ENCODE results near the gene AFMID. TPM values are rescaled to one million over a fixed set of nuclear protein-coding genes. Genes with fewer than 3 reads are reported as not detected.

AFMID gene
- total RNA-seq, 2 donors from 2014 or later, result 44.2 to 59.4 TPM

DNA sequence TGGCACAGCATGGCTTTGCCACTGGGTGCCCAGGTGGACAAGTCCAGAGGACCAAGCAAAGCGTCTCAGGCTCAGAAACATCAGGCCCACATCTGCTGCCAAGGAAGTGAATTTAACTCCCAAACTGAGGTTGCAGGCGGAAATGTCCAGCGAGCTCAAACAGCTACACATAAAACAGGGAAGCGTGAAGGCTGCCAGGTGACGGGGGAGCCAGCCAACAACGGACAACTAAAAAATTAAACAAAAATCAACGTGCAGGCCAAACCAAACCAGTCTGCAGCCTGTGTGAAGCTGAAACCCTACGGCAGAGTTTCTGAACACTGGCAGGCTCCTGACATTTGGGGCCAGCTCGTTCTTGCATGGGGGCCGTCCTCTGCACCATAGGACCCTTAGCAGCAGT, 2.8 kb upstream of the AFMID start:
- no peak overlapping the region for H3K27ac Mint-ChIP-seq

DNA sequence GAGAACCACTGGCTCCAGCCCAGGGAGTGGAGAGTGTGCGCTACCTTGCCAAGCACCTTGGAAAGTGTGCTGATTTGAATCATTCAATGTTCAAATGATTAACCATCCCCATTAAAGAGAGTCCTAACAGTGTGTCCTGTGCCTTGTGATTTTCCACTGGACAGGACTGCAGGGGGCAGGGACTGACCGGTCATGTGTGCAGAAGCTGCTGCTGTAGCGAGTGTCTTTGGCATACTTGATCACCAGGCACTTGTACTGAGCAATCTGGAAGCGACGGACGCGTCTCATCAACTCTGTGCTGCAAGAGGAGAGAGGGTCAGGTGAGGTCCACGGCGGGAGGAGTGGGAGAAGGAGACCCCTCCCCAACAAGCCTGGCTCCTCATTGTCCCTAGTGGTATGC, 2.3 kb upstream of the AFMID start:
- peak overlapping the region; percentile 73 for H3K4me3 Mint-ChIP-seq
- no peaks in the 10 kb centered on the region for H3K9me3 Mint-ChIP-seq
- peaks cover 56% of the 10 kb centered on the region for H3K36me3 Mint-ChIP-seq (ENCODE audit: low read depth)
- H3K4me1 Mint-ChIP-seq, result peaks cover 18% of the 10 kb centered on the region
- H3K27ac Mint-ChIP-seq, result peak overlapping the region; percentile 44
- no peak for ATAC-seq (replicated peaks)
- no peaks in the 10 kb centered on the region for H3K27me3 Mint-ChIP-seq

More for the DNA sequence above, 2.8 kb upstream of the AFMID start:
- peaks cover 62% of the 10 kb centered on the region for H3K36me3 Mint-ChIP-seq (ENCODE audit: low read depth)
- peaks cover 18% of the 10 kb centered on the region for H3K4me1 Mint-ChIP-seq
- no peaks in the 10 kb centered on the region for H3K27me3 Mint-ChIP-seq
- H3K9me3 Mint-ChIP-seq, result no peaks in the 10 kb centered on the region
- ATAC-seq (replicated peaks), result no peak
- H3K4me3 Mint-ChIP-seq, result peak overlapping the region; percentile 73

DNA sequence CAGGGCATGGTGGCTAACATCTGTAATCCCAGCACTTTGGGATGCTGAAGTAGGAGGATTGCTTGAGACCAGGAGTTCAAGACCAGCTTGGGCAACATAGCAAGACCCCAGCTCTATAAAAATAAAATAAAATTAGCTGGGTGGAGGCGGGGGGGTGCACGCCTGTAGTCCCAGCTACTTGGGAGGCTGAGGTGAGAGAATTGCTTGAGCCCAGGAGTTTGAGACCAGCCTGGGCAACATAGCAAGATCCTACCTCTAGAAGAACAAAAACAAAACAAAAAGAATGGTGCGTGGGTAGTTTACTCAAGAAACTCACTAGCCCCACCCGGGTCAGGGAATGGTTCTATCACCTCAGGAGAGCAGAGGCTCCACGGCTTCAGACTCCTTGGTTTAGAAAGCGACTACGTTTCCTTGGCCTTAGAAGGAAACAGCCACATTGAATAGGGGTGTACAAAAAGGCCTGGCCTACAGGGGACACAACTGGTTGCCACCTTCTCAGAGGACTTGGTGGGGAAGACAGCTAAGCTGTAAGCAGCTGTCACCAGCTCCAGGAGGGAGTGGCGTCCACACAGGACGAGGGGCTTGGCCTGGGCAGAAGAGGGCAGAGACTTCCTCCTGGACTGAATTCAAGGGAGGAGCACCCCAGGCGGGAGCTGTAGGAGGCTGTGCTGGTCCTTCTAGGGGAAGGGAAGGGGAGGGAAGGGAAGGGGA, 1.0 kb upstream of the AFMID start:
- ATAC-seq (replicated peaks), result no peak
- H3K27me3 Mint-ChIP-seq, result no peaks in the 10 kb centered on the region
- peaks cover 12% of the 10 kb centered on the region for H3K4me1 Mint-ChIP-seq
- peak overlapping the region; percentile 1 for H3K27ac Mint-ChIP-seq
- peaks cover 56% of the 10 kb centered on the region for H3K36me3 Mint-ChIP-seq (ENCODE audit: low read depth)
- H3K4me3 Mint-ChIP-seq, result peak overlapping the region; percentile 73
- H3K9me3 Mint-ChIP-seq, result no peaks in the 10 kb centered on the region

DNA sequence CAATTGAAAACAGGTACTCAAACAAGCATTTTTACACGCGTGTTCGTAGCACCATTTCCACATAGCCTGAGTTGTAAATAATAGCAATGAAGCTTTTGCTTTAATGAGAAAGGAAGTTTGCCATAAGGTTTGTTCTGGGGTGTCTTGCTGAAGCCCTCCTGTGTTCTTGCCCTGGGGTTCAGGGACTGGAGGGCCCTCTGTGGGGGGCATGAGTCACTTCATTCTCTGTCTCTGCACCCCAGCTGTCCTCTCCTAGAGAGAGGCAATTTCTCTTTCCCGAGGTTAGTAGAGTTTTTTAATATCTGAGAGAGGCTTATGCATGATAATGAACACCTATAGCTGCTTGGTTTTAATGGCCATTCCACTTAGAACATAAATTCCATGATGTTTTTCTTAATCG, 9.6 kb downstream of the AFMID start:
- Mint-ChIP-seq H3K27ac (no peak overlapping the region), H3K36me3 (ENCODE audit: low read depth) (peaks cover 59% of the 10 kb centered on the region), H3K27me3 (no peaks in the 10 kb centered on the region), H3K4me3 (no peak overlapping the region), H3K4me1 (no peaks in the 10 kb centered on the region), H3K9me3 (no peaks in the 10 kb centered on the region)
- ATAC-seq (replicated peaks), result no peak

DNA sequence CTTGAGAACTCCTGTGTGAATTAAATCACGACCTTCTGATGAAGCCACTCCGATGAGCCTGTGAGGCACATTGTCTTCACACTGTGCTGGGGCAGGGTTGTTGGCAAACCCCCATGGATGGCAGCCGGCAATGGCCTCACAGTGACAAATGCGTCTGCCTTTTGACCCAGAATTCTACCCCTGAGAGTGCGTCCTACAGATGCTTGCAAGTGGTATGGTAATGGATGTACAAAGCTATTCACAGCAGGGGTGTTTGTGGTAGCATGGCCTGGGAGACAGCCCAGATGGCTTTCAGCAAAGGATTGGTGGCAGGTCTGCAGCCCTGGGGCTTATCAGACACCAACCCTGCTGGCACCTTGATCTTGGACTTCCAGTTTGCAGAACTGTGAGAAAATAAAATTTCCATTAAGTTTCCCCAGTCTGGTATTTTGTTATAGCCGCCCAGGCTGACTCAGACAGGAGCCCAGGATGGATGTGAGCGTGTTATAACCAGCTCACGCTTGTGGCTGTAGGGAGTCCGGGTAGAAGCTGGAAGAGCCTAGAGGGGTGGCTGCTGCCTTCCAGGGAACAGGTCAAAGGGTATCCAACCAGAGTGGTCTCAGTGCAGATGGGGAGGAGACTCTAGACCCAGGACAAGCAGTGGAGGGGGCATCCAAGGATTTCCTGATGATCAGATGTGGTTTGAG, 10.1 kb downstream of the AFMID start:
- no peak overlapping the region for H3K4me3 Mint-ChIP-seq

DNA sequence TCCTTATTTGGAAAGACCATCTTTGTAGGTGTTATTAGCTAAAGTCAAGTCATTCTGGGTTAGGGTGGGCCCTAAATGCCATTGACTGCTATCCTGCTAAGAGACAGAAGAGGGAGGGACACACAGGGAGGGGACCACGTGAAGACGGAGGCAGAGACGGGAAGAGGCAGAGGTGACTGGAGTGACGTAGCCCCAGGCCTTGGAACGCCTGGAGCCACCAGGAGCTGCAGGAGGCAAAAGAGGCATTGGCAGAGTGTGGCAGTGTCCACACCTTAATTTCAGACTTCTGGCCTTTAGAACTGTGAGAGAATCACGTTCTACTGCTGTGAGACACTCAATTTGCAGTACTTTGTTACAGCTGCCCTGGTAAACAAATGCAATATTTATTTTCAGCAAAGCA, 13.3 kb downstream of the AFMID start:
- Mint-ChIP-seq H3K9me3 (no peaks in the 10 kb centered on the region), H3K4me3 (no peak overlapping the region), H3K36me3 (ENCODE audit: low read depth) (peaks cover 26% of the 10 kb centered on the region), H3K4me1 (no peaks in the 10 kb centered on the region), H3K27me3 (no peaks in the 10 kb centered on the region), H3K27ac (no peak overlapping the region)
- ATAC-seq (replicated peaks), result no peak

More for the DNA sequence above, 10.1 kb downstream of the AFMID start:
- ATAC-seq (replicated peaks), result no peak
- Mint-ChIP-seq H3K9me3 (no peaks in the 10 kb centered on the region), H3K27ac (no peak overlapping the region), H3K36me3 (ENCODE audit: low read depth) (peaks cover 53% of the 10 kb centered on the region), H3K27me3 (no peaks in the 10 kb centered on the region), H3K4me1 (no peaks in the 10 kb centered on the region)

DNA sequence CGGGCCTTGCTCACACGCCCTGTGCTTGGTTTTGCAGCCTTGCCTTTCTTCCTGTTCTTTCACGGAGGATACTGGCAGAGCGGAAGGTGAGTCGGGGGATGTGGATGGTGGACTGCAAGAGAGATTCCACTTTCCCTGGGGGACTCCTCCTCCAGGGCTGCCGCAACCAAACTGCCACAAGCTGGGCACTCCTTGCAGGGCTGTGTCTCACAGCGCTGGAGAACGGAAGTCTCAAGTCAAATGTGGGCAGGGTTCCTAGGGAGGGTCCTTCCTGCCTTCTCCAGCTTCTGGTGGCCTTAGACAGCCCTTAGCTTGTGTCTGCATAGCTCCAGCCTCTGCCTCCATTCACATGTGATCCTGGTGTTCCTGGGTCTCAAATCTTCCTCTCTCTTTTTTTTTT, 15.5 kb downstream of the AFMID start:
- ATAC-seq (replicated peaks), result no peak
- Mint-ChIP-seq H3K27me3 (no peaks in the 10 kb centered on the region), H3K9me3 (no peaks in the 10 kb centered on the region), H3K36me3 (ENCODE audit: low read depth) (peaks cover 11% of the 10 kb centered on the region), H3K4me1 (no peaks in the 10 kb centered on the region), H3K4me3 (no peak overlapping the region), H3K27ac (no peak overlapping the region)

DNA sequence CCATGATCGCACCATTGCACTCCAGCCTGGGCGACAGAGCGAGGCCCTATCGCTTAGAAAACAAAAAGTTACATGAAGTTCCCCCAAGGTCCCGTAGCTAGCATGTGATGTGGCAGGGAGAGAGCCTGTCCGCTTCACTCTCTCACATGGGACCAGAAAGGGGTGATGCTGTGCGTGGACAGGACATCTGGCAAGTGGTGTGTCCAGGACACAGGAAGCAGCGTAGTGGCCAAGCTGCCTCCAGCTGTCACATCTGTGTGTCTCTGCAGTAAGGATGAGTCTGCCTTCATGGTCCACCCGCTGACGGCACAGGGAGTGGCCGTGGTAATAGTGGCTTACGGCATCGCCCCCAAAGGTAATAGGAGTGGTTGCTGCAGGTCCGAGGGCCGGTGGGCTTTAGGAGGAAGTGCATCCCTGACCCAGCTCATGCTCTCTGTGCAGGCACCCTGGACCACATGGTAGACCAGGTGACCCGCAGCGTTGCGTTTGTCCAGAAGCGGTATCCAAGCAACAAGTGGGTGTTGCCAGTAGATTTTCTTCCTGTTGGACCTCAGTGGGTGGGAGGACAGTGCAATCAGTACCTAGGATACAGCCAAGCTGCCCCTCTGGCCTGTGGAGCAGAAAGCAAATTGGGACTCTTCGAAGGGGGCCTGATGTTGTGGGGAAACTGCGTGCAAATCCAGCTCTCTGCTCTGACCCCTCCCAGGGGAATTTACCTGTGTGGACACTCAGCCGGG, 17.4 kb downstream of the AFMID start:
- ATAC-seq (replicated peaks), result no peak
- no peak overlapping the region for H3K27ac Mint-ChIP-seq

DNA sequence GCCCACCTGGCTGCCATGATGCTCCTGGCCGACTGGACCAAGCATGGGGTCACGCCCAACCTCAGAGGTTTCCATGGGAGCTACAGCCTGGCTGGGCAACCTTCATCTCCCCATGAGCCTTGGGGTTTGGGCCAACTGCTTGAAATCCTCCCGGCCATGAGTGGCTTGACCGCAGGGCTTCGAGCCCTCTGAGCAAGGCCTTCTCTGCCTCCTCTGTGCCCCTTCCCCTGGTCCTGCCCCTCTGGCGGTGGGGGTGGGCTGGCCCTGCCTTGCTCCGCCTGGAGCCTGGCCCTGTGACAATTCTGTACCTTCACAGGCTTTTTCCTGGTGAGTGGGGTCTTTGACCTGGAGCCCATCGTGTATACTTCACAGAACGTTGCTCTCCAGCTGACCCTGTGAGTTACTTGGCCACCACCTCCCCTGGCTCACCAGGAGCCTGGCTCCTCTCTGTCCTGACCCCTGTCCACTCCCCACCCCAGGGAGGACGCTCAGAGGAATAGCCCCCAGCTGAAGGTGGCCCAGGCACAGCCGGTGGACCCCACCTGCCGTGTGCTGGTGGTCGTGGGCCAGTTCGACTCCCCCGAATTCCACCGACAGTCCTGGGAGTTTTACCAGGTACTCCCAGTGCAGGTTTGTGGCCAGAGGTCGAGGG, 18.1 kb downstream of the AFMID start:
- no peaks in the 10 kb centered on the region for H3K9me3 Mint-ChIP-seq

More for the DNA sequence above, 17.4 kb downstream of the AFMID start:
- no peaks in the 10 kb centered on the region for H3K4me1 Mint-ChIP-seq
- no peak overlapping the region for H3K4me3 Mint-ChIP-seq
- H3K36me3 Mint-ChIP-seq (ENCODE audit: low read depth), result no peaks in the 10 kb centered on the region
- H3K27me3 Mint-ChIP-seq, result no peaks in the 10 kb centered on the region
- no peaks in the 10 kb centered on the region for H3K9me3 Mint-ChIP-seq

DNA sequence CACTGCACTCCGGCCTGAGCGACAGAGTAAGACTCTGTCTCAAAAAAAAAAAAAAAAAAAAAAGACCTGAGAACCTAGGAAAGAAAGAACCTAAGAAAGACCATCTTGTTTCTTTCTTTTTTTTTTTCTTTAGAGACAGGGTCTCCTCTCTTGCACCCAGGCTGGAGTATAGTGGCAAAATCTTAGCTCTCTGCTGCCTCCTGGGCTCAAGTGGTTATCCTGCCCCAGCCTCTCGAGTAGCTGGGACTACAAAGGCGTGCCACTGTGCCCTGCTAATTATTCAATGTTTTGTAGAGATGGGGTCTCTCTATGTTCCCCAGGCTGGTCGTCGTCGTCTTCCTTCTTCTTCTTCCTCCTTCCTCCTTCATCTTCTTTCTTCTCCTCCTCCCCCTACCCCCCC, 19.1 kb downstream of the AFMID start:
- H3K9me3 Mint-ChIP-seq, result no peaks in the 10 kb centered on the region
- no peak overlapping the region for H3K4me3 Mint-ChIP-seq
- H3K4me1 Mint-ChIP-seq, result no peaks in the 10 kb centered on the region
- no peak for ATAC-seq (replicated peaks)
- no peaks in the 10 kb centered on the region for H3K27me3 Mint-ChIP-seq
- H3K27ac Mint-ChIP-seq, result no peak overlapping the region
- H3K36me3 Mint-ChIP-seq (ENCODE audit: low read depth), result no peaks in the 10 kb centered on the region

More for the DNA sequence above, 18.1 kb downstream of the AFMID start:
- H3K4me3 Mint-ChIP-seq, result no peak overlapping the region
- no peak for ATAC-seq (replicated peaks)
- H3K27ac Mint-ChIP-seq, result no peak overlapping the region
- H3K27me3 Mint-ChIP-seq, result no peaks in the 10 kb centered on the region
- H3K36me3 Mint-ChIP-seq (ENCODE audit: low read depth), result no peaks in the 10 kb centered on the region
- no peaks in the 10 kb centered on the region for H3K4me1 Mint-ChIP-seq

DNA sequence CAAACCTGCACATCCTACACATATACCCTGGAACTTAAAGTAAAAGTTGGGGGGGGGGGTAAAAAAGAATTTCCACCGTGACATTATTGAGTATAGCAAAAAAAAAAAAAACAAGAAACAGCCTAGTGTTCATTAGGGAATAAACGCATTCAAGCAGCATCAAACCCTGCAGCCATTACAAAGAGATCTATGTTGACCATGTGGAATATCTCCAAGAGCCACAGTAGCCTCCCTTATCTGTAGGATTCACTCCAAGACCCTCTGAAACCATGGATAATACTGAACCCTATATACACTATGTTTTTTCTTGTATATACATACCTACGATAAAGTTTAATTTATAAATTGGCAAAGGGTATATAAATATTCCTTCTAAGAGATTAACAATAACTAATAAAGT, 21.3 kb downstream of the AFMID start:
- H3K27ac Mint-ChIP-seq, result no peak overlapping the region
- no peak for ATAC-seq (replicated peaks)
- H3K9me3 Mint-ChIP-seq, result no peaks in the 10 kb centered on the region
- no peaks in the 10 kb centered on the region for H3K36me3 Mint-ChIP-seq (ENCODE audit: low read depth)
- H3K4me1 Mint-ChIP-seq, result no peaks in the 10 kb centered on the region
- no peaks in the 10 kb centered on the region for H3K27me3 Mint-ChIP-seq
- H3K4me3 Mint-ChIP-seq, result no peak overlapping the region

DNA sequence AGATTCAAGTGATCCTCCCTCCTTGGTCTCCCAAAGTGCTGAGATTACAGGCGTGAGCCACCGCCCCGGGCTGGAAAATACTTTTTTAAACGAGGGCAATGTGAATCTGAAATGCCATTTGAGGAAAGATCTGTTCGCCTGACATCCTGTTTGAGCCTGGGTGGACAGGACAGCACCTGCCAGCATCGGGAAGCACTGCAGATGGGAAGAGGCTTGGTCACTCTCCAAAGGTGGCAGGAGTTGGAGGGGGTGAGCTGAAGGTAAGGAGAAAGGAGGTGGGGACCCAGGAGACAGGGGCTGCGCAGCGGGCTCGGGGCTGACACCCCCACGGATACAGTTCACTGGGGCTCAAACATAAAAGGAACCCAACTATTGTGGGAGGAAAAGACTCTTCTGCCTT, 22.9 kb downstream of the AFMID start:
- H3K4me3 Mint-ChIP-seq, result no peak overlapping the region
- H3K9me3 Mint-ChIP-seq, result no peaks in the 10 kb centered on the region
- no peaks in the 10 kb centered on the region for H3K27me3 Mint-ChIP-seq
- no peak for ATAC-seq (replicated peaks)
- H3K36me3 Mint-ChIP-seq (ENCODE audit: low read depth), result no peaks in the 10 kb centered on the region
- H3K27ac Mint-ChIP-seq, result no peak overlapping the region
- H3K4me1 Mint-ChIP-seq, result no peaks in the 10 kb centered on the region

DNA sequence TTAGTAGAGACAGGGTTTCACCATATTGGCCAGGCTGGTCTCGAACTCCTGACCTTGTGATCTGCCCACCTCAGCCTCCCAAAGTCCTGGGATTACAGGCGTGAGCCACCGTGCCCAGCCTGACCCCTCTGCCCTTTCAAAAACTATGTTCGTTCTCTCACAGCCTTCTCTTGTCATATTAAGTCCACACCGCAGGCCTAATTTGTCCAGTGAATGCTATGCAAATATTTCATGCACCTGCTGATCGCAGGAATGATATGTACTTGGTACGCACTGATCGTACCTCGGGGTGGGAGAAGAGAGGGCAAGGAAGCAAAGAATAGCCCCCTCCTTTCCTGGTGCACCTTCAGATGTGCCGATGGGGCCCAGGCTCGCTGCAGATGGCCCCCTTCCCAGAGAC, 23.9 kb downstream of the AFMID start:
- Mint-ChIP-seq H3K9me3 (no peaks in the 10 kb centered on the region), H3K36me3 (ENCODE audit: low read depth) (peaks cover 2% of the 10 kb centered on the region), H3K27ac (no peak overlapping the region), H3K4me3 (no peak overlapping the region), H3K27me3 (no peaks in the 10 kb centered on the region), H3K4me1 (no peaks in the 10 kb centered on the region)
- ATAC-seq (replicated peaks), result no peak

DNA sequence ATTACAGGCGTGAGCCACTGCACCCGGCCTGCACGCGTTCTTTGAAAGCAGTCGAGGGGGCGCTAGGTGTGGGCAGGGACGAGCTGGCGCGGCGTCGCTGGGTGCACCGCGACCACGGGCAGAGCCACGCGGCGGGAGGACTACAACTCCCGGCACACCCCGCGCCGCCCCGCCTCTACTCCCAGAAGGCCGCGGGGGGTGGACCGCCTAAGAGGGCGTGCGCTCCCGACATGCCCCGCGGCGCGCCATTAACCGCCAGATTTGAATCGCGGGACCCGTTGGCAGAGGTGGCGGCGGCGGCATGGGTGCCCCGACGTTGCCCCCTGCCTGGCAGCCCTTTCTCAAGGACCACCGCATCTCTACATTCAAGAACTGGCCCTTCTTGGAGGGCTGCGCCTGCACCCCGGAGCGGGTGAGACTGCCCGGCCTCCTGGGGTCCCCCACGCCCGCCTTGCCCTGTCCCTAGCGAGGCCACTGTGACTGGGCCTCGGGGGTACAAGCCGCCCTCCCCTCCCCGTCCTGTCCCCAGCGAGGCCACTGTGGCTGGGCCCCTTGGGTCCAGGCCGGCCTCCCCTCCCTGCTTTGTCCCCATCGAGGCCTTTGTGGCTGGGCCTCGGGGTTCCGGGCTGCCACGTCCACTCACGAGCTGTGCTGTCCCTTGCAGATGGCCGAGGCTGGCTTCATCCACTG, 27.0 kb downstream of the AFMID start, which contains the start of gene BIRC5:
Gene BIRC5, plus strand, starts transcription at position 238 of the 690 bp plus-strand sequence. Its CDS starts 64 bp downstream, at position 302.
- no peaks in the 10 kb centered on the region for H3K9me3 Mint-ChIP-seq
- H3K4me3 Mint-ChIP-seq, result peak within 1 kb of the TSS; percentile 90
- peak; percentile 100 for ATAC-seq (replicated peaks)
- H3K27ac Mint-ChIP-seq, result peak within 1 kb of the TSS; percentile 59
- H3K4me1 Mint-ChIP-seq, result no peaks in the 10 kb centered on the region
- H3K27me3 Mint-ChIP-seq, result no peaks in the 10 kb centered on the region
- H3K36me3 Mint-ChIP-seq (ENCODE audit: low read depth), result peaks cover 19% of the 10 kb centered on the region
